Measurements from ENCODE around the gene HADHB.
"Not testable (repeated sequence)": the region's sequence is repeated elsewhere in the genome, so short reads cannot be mapped to it uniquely, and the experiment has no call there.

- not testable (repeated sequence) for TF ChIP-seq HNRNPLL (IDR thresholded peaks at IDR 0.05; ENCODE audit: low read depth, low read length, poor library complexity, severe bottlenecking); NFATC3 (CRISPR knock-in tag; IDR thresholded peaks at IDR 0.05); ZNF687 (CRISPR knock-in tag; IDR thresholded peaks at IDR 0.05); HOXA3 (CRISPR knock-in tag; IDR thresholded peaks at IDR 0.05); EP300 (IDR thresholded peaks at IDR 0.05; ENCODE audit: low read depth in 2 of 2, low read length in 2 of 2); EP300 (CRISPR knock-in tag; IDR thresholded peaks at IDR 0.05; ENCODE audit: borderline replicate concordance); FOSL2 (CRISPR knock-in tag; IDR thresholded peaks at IDR 0.05); ZBTB8A (CRISPR knock-in tag; IDR thresholded peaks at IDR 0.05; ENCODE audit: borderline replicate concordance, low read depth)
Observed at GRCh38 chr2:26324479-26324878, 79.7 kb downstream of the HADHB start.
